Nephron progenitor cell (in vitro differentiated cells): ENCODE data around the gene ACSF3.
A peak's percentile ranks its signal among the peaks of the same experiment; 100 is the strongest.

Experiments used
- DNase-seq: peaks from one replicate; pipeline ENCODE4 v3.0.0; 2021
- H3K27ac Mint-ChIP-seq: 2 replicates; pipeline ENCODE4 v1.8.0; 2021; ENCODE audit warnings: mild to moderate bottlenecking, moderate library complexity, mixed read lengths
- H3K27me3 Mint-ChIP-seq: 2 replicates; pipeline ENCODE4 v1.8.0; 2021; ENCODE audit warnings: mild to moderate bottlenecking, low read depth, mixed read lengths; ENCODE audit not compliant: poor library complexity
- H3K36me3 Mint-ChIP-seq: 2 replicates; pipeline ENCODE4 v1.8.0; 2021; ENCODE audit warnings: low read depth, mixed read lengths
- H3K4me1 Mint-ChIP-seq: 2 replicates; pipeline ENCODE4 v1.8.0; 2021; ENCODE audit warnings: mixed read lengths
- H3K4me3 Mint-ChIP-seq: 2 replicates; pipeline ENCODE4 v1.8.0; 2021; ENCODE audit warnings: mild to moderate bottlenecking, moderate library complexity, mixed read lengths
- H3K9me3 Mint-ChIP-seq: 2 replicates; pipeline ENCODE4 v1.8.0; 2021; ENCODE audit warnings: mild to moderate bottlenecking, moderate library complexity, mixed read lengths
- TF ChIP-seq, protein P1 (sequence below): fragments of 200-600 bp; sonication (generic); IDR thresholded peaks from 2 replicates; pipeline ENCODE4 v1.5.0; 2021; ENCODE audit warnings: antibody characterized with exemption

ACSF3 gene

DNA sequence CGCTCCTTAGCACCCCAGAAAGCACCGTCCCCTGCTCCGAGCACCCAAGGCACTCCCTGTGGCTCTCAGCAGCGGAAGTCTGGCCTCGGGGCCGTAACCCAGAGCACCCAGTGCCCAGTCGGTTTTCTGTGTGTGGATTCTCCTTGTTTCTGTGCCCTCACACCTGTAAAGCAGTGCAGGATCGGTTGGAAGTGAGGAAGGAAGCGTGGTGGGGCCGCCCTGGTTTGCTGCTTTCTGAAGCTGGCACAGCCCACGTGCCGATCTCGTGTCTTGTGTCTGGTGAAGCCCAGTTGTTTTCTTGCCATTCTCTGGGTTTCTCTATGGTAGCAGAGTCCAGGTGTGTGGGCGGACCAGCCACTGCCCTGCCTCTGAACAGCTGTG is 3.7 kb downstream of the ACSF3 start:
- Mint-ChIP-seq H3K4me3 (peak overlapping the region; percentile 38), H3K9me3 (no peaks in the 10 kb centered on the region), H3K4me1 (peaks cover 54% of the 10 kb centered on the region), H3K27me3 (peaks cover 22% of the 10 kb centered on the region), H3K27ac (peak overlapping the region; percentile 89), H3K36me3 (peaks cover 10% of the 10 kb centered on the region)
- TF ChIP-seq, protein P1, sequence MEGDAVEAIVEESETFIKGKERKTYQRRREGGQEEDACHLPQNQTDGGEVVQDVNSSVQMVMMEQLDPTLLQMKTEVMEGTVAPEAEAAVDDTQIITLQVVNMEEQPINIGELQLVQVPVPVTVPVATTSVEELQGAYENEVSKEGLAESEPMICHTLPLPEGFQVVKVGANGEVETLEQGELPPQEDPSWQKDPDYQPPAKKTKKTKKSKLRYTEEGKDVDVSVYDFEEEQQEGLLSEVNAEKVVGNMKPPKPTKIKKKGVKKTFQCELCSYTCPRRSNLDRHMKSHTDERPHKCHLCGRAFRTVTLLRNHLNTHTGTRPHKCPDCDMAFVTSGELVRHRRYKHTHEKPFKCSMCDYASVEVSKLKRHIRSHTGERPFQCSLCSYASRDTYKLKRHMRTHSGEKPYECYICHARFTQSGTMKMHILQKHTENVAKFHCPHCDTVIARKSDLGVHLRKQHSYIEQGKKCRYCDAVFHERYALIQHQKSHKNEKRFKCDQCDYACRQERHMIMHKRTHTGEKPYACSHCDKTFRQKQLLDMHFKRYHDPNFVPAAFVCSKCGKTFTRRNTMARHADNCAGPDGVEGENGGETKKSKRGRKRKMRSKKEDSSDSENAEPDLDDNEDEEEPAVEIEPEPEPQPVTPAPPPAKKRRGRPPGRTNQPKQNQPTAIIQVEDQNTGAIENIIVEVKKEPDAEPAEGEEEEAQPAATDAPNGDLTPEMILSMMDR: no peak
- DNase-seq: no peak

DNA sequence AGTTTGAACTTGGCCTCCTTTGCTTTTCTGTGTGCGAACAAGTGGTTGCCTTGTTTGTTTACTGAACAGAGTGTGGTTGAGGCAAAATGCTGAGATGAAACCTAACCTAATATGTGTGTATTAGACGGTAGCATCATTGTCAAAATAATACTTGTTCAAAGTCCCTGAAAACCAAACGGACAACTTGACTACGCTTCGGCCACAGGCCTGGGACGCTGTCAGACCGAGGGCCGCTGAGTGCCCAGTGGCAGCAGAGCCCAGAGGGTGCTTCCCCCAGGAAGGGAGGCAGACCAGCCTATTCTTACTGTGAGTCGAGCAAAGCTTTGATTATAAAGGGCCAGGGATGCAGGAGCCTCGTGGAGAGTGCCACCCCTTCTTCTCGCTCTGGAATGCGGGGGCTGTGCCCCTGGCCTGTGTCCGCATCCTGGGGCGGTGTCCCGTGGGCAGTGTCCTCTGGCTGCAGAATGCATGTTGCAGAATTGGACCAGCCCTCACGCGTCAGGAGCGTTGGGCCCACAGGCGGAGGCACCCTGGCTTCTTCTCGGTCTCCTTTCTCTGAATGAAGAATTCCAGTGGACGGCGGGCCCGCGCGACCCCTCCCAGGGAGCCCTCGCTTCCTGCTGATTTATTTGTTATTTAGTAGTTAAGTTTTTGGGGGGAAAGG is 5.2 kb downstream of the ACSF3 start:
- H3K36me3 Mint-ChIP-seq: peaks cover 15% of the 10 kb centered on the region
- H3K27ac Mint-ChIP-seq: peak overlapping the region; percentile 93
- peaks cover 12% of the 10 kb centered on the region for H3K27me3 Mint-ChIP-seq
- peaks cover 54% of the 10 kb centered on the region for H3K4me1 Mint-ChIP-seq
- DNase-seq: no peak
- no peak overlapping the region for H3K4me3 Mint-ChIP-seq
- H3K9me3 Mint-ChIP-seq: no peaks in the 10 kb centered on the region
- TF ChIP-seq, protein P1: no peak

DNA sequence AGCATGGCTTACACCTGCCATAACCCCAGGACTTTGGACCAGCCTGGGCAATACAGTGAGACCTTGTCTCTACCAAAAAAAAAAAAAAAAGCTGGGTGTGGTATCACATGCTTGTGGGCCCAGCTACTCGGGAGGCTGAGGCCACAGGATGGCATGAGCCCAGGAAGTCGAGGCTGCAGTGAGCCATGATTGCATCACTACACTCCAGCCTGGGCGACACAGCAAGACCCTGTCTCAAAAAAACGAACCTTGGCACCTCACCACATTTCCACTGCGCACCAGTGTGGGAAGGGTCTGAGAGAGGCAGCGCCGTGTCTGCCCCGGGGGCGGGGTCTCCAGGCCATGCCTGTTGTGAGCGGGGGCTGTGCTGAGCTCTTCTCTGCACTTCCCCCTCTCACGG is 6.3 kb downstream of the ACSF3 start:
- no peak overlapping the region for H3K27ac Mint-ChIP-seq
- H3K36me3 Mint-ChIP-seq: peaks cover 15% of the 10 kb centered on the region
- peaks cover 45% of the 10 kb centered on the region for H3K4me1 Mint-ChIP-seq

DNA sequence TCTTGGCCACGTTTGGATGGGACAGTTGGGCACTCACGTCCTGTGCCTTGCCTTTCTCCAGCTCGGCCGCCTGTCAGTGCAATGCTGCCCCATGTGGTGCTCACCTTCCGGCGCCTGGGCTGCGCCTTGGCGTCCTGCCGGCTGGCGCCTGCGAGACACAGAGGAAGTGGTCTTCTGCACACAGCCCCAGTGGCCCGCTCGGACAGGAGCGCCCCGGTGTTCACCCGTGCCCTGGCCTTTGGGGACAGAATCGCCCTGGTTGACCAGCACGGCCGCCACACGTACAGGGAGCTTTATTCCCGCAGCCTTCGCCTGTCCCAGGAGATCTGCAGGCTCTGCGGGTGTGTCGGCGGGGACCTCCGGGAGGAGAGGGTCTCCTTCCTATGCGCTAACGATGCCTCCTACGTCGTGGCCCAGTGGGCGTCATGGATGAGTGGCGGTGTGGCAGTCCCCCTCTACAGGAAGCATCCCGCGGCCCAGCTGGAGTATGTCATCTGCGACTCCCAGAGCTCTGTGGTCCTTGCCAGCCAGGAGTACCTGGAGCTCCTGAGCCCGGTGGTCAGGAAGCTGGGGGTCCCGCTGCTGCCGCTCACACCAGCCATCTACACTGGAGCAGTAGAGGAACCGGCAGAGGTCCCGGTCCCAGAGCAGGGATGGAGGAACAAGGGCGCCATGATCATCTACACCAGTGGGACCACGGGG is 7.1 kb downstream of the ACSF3 start:
- DNase-seq: no peak
- H3K36me3 Mint-ChIP-seq: peaks cover 20% of the 10 kb centered on the region
- no peak overlapping the region for H3K4me3 Mint-ChIP-seq
- H3K27me3 Mint-ChIP-seq: peaks cover 2% of the 10 kb centered on the region
- peaks cover 36% of the 10 kb centered on the region for H3K4me1 Mint-ChIP-seq
- TF ChIP-seq, protein P1: no peak
- no peak overlapping the region for H3K27ac Mint-ChIP-seq
- no peaks in the 10 kb centered on the region for H3K9me3 Mint-ChIP-seq

More for the DNA sequence above, 6.3 kb downstream of the ACSF3 start:
- TF ChIP-seq, protein P1: no peak
- Mint-ChIP-seq H3K27me3 (peaks cover 4% of the 10 kb centered on the region), H3K4me3 (no peak overlapping the region), H3K9me3 (no peaks in the 10 kb centered on the region)
- no peak for DNase-seq

DNA sequence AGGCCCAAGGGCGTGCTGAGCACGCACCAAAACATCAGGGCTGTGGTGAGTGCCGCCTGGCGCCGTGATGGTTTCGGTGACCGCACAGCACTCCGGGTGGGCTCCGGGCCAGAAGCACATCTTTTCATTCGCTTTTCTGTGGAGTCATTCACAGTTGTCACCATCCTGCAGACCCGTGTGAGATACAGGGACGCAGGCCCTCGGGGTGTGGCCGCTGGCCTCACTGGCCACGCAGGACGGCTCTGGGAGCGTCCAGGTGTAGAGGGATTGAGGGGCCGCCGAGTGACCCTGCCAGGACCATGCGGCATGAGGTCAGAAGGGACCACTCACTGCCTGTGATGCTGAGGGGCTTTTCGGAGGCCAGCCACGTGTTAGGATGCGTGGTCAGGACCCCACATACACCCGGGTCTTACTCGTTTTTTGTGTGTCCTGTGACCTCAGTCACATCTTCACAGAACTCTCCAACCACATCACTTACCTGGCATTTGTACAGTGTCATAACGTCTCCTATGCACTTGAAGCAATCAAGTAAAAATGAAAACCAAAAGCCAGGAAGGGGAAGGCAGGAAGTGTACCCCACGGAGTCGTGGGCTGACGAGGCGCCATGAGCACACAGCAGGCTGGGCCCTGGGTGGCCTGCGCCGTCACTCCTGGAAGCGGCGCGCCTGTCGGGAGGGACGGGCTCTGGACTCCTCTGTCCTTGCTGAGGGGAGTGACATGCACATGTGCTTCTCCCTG is 7.8 kb downstream of the ACSF3 start:
- Mint-ChIP-seq H3K9me3 (no peaks in the 10 kb centered on the region), H3K27ac (no peak overlapping the region), H3K4me1 (peaks cover 31% of the 10 kb centered on the region), H3K27me3 (peaks cover 2% of the 10 kb centered on the region), H3K4me3 (no peak overlapping the region), H3K36me3 (peaks cover 20% of the 10 kb centered on the region)
- DNase-seq: no peak
- TF ChIP-seq, protein P1: no peak
